GM23248 (cell line): Measurements from ENCODE around the gene ST3GAL6.

Experiments
- EZH2 ChIP-seq: fragments of 200-600 bp; sonication (generic); IDR thresholded peaks from 2 replicates; pipeline ENCODE4 v1.6.1; 2018; ENCODE audit warnings: antibody characterized with exemption, mild to moderate bottlenecking; ENCODE audit not compliant: insufficient read depth, poor library complexity, severe bottlenecking
- EZH2phosphoT487 ChIP-seq: fragments of 200-600 bp; sonication (generic); IDR thresholded peaks from 2 replicates; pipeline ENCODE4 v1.6.1; 2018; ENCODE audit warnings: antibody characterized with exemption, moderate library complexity, mild to moderate bottlenecking, low read depth; ENCODE audit not compliant: insufficient read depth

DNA sequence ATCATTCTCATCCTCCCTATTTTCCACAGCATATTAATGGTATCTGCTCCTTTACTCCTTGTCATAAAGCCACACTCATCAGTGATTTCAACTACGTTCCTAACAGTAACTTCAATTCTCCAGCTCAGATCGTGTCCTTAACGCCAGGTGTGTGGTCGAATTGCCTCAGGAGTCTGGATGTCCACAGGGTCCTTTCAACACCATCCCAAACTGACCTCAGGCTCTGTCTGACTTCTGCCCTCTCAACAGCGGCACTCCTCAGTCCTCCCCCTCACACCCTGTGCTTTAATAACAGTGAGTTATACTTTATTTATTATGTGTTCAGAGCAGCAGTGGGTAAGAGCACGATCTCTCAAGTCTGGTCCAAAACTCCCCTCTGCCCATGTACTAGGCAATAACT is 42.4 kb downstream of the ST3GAL6 start:
- TF ChIP-seq EZH2 = no peak
- TF ChIP-seq EZH2phosphoT487 = no peak
